Glutamatergic neuron (in vitro differentiated cells): ENCODE data around the gene CFL2. TPM values are rescaled to one million over a fixed set of nuclear protein-coding genes. Genes with fewer than 3 reads are reported as not detected.

ENCODE experiments used
- DNase-seq: peaks from one replicate; pipeline ENCODE4 v3.0.0; 2022
- H3K27ac Mint-ChIP-seq: one replicate; pipeline ENCODE4 v1.8.0; 2020; ENCODE audit warnings: mild to moderate bottlenecking, mixed read lengths, inconsistent platforms; ENCODE audit not compliant: unreplicated experiment
- H3K27me3 Mint-ChIP-seq: one replicate; pipeline ENCODE4 v1.8.0; 2020; ENCODE audit warnings: mild to moderate bottlenecking, moderate library complexity, mixed read lengths, inconsistent platforms; ENCODE audit not compliant: unreplicated experiment
- H3K36me3 Mint-ChIP-seq: one replicate; pipeline ENCODE4 v1.8.0; 2020; ENCODE audit warnings: mild to moderate bottlenecking, mixed read lengths, inconsistent platforms; ENCODE audit not compliant: unreplicated experiment
- H3K4me1 Mint-ChIP-seq: one replicate; pipeline ENCODE4 v1.8.0; 2020; ENCODE audit warnings: mild to moderate bottlenecking, low read depth, mixed read lengths, inconsistent platforms; ENCODE audit not compliant: unreplicated experiment
- H3K4me3 Mint-ChIP-seq: one replicate; pipeline ENCODE4 v1.8.0; 2020; ENCODE audit warnings: mild to moderate bottlenecking, mixed read lengths, inconsistent platforms; ENCODE audit not compliant: unreplicated experiment
- H3K9me3 Mint-ChIP-seq: one replicate; pipeline ENCODE4 v1.8.0; 2020; ENCODE audit warnings: mild to moderate bottlenecking, moderate library complexity, mixed read lengths, inconsistent platforms; ENCODE audit not compliant: unreplicated experiment
- CTCF ChIP-seq: fragments of 200-600 bp; sonication (generic); IDR thresholded peaks from one replicate; pipeline ENCODE4 v1.5.0; 2021; ENCODE audit not compliant: partially characterized antibody, unreplicated experiment
- total RNA-seq: library from RNA; stranded (reverse); fragmentation: NEBNext Ultra II Directional; extraction: Animal tissue kit (Norgen Biotek cat#: 25700); gene quantifications from one replicate; pipeline ENCODE4 v1.2.1, GENCODE V29; 2021; ENCODE audit not compliant: unreplicated experiment

CFL2 gene
- total RNA-seq, 1 donor from 2014 or later, result 57.6 TPM

GRCh38 chr14:34662561-34663088 lies 51.8 kb downstream of the CFL2 start:
- Mint-ChIP-seq H3K36me3 (no peaks in the 10 kb centered on the region), H3K27ac (no peak overlapping the region), H3K4me1 (no peaks in the 10 kb centered on the region), H3K27me3 (no peaks in the 10 kb centered on the region), H3K4me3 (no peak overlapping the region), H3K9me3 (no peaks in the 10 kb centered on the region)
- no peak for DNase-seq
- TF ChIP-seq CTCF, result no peak

- TF ChIP-seq CTCF, result no peak
- no peak for DNase-seq
- H3K27ac Mint-ChIP-seq, result no peak overlapping the region
- peaks cover 3% of the 10 kb centered on the region for H3K4me1 Mint-ChIP-seq
- H3K27me3 Mint-ChIP-seq, result no peaks in the 10 kb centered on the region
- H3K4me3 Mint-ChIP-seq, result no peak overlapping the region
- no peaks in the 10 kb centered on the region for H3K36me3 Mint-ChIP-seq
- H3K9me3 Mint-ChIP-seq, result no peaks in the 10 kb centered on the region
These were observed 53.6 kb downstream of the CFL2 start for GRCh38 chr14:34660796-34661195.

Other genes starting within 250 kb of the CFL2 start
- gene EAPP, start 174.9 kb downstream of the CFL2 start, total RNA-seq, result 33.2 TPM
- gene SNX6, start 84.4 kb downstream of the CFL2 start, total RNA-seq, result 71.3 TPM
- 41.3 TPM for gene BAZ1A, start 160.8 kb upstream of the CFL2 start, total RNA-seq